Gastroesophageal sphincter (tissue), 3 donors: ENCODE data around the gene SND1.

Source experiments
- CTCF ChIP-seq, 4 experiments: fragments of 200-600 bp in 2 of 4; fragments of 450-650 bp in 2 of 4; sonication (generic) in 1 of 4; IDR thresholded peaks; one replicate each; pipeline ENCODE4 v1.5.1; 2017 to 2019; ENCODE audit warnings: antibody characterized with exemption in 4 of 4, mild to moderate bottlenecking in 2 of 4, moderate library complexity in 2 of 4
- POLR2A ChIP-seq, 2 donors: fragments of 450-650 bp; IDR thresholded peaks; one replicate each; pipeline ENCODE4 v1.6.1; 2017; ENCODE audit warnings: antibody characterized with exemption in 2 of 2, mild to moderate bottlenecking in 2 of 2, moderate library complexity in 1 of 2
- POLR2AphosphoS5 ChIP-seq: sonication (generic); formaldehyde crosslinking; IDR thresholded peaks from one replicate; pipeline ENCODE4 v1.6.1; 2017; ENCODE audit warnings: antibody characterized with exemption

DNA sequence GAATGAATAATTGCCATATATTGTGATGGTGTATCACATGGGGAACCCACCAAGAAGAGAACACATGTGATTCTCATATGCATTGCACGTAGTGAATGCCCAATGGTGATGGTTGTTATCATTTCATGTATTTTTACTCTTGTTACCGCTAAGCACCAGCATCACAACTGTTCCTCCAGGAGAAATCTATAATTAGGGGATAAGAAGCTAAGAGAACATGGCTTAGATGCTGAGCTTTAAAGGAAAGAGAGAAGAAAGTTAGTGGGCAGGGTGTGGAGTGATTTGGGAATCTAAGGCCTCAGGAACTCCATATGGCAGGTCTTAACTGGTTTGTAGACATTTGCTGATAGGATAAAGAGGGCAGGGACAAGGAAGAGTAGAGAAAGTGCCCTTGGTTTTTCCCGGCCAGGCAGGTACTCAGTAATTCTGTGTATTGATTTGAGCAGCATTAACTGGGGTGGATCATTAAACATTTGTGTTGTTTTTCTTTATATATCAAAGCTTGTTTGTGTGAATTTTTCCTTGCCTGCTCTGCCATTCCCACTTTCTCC, 233.3 kb downstream of the SND1 start:
- TF ChIP-seq POLR2A (IDR thresholded peaks at IDR 0.05) (no peak), CTCF (IDR thresholded peaks at IDR 0.05) (no peak), POLR2AphosphoS5 (no peak)
